Measurements from ENCODE around the gene MN1.

DNA sequence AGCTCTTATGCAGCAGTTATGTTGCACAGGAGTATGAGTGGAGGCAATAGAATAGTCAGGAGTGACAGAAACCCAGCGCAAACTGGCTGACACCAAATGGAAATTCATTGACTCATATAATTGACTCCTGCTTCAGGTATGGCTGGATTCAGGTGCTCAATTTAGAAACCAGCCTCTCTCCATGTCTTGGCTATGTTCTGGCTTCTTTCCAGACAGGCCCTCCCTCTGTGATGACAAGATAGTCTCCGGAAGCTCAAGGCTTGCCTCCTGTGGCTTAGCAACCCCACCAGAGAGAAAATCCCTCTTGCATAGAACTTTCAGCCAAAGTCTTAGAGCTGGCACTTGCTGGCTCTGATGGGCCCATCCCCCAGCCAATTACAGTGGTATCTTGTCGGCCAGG, 28.1 kb upstream of the MN1 start:
- TF ChIP-seq GATA2 (IDR thresholded peaks at IDR 0.05; ENCODE audit: low read depth, low read length) = no peak
- no peak for TF ChIP-seq GATA3 (IDR thresholded peaks at IDR 0.05; ENCODE audit: low read depth, low read length)
